HK-2 (cell line): Measurements from ENCODE around the gene PRSS53.

ENCODE experiments used
- DNase-seq: peaks from one replicate; pipeline ENCODE4 v3.0.0-alpha.2; 2018; ENCODE audit not compliant: unreplicated experiment

The PRSS53 gene

GRCh38 chr16:31078597-31079341 lies 10.0 kb downstream of the PRSS53 start:
- DNase-seq, result no peak

DNA sequence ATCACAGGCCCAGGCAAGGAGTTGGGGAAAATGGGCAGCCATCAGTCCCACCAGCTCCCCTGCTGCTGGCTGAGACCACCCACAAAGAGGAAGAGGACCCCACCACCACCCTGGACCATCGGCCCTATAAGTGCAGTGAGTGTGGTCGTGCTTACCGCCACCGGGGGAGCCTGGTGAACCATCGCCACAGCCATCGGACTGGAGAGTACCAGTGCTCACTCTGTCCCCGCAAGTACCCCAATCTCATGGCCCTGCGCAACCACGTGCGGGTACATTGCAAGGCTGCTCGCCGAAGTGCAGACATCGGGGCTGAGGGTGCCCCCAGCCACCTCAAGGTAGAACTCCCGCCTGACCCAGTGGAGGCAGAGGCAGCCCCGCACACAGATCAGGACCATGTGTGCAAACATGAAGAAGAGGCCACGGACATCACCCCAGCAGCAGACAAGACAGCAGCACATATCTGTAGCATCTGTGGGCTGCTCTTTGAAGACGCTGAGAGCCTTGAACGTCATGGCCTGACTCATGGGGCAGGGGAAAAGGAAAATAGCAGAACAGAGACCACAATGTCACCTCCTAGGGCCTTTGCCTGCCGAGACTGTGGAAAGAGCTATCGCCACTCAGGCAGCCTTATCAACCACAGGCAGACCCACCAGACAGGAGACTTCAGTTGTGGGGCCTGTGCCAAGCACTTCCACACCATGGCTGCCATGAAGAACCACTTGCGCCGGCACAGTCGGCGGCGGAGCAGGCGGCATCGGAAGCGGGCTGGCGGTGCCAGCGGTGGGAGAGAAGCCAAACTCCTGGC lies 10.9 kb downstream of the PRSS53 start:
- DNase-seq, result no peak

- no peak for DNase-seq
Measured at GRCh38 chr16:31077024-31077423, 11.7 kb downstream of the PRSS53 start.

- no peak for DNase-seq
Measured at GRCh38 chr16:31076319-31076718, 12.4 kb downstream of the PRSS53 start.

DNA sequence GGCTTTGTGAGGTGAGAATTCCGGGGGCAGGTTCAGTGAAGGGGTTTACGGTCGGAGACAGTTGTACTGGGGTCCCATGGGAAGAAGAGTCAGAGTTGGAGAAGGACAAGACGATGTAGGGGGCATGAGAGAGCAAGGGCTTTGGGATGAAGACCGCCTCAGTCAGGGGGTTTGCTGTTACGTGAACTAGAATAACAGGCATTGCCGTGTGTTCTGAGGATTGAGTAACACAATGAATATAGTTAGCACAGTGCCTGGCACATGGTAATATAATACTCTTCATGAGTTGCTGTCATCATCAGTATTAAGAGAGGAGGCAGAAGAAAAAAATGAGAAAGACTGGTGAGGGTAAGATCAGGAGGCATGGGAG lies 13.9 kb downstream of the PRSS53 start:
- DNase-seq, result no peak

DNA sequence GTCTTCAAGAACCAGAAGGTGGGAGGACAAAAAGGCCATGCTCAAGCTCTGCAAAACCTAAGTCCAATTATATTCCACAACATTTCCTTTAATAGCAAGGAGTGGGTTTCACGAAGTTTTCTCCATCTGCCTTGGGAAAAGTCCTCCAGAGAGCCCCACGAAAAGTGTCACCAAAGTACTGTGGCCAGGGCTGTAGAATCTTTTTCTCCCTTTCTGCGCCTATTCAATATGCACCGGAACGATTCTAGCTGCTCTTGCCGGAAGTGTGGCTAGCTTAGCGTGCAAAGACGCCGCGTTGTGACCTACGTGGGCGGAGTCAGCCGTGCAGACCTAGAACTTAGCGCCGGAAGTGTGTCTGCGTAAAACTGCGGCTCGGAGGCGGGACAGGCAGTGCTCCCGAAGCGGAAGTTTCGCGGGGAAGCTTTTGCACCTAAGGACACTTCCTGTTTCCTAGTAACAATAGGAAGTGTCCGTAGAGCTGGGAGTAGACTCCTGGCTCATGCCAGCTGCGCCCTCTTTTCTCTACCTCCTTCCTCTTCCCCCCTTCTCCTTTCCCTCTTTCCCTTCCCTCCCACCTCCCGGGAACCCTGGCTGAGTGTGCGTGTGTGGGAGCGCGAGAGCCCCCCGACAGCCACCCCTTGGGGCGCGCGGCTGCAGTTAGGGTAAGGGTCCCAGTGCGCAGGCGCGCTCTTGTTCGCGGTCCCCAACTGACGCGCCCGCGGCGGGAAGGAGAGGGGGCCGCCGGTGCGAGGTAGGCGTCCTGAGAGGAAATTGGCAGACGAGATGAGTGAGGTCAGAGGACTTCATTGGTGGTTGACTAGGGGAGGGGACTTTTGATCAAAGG lies 14.6 kb downstream of the PRSS53 start, which contains the start of the genes ZNF646 and ZNF668:
ZNF646 (plus strand) TSS at position 453 of the 844 bp plus-strand sequence. CDS start 1,903 bp downstream, outside the sequence.
ZNF668 (minus strand) TSS at position 271 of the 844 bp plus-strand sequence. CDS start 9,781 bp downstream, outside the sequence.
- DNase-seq, result peak; percentile 99

GRCh38 chr16:31073142-31073969 lies 15.4 kb downstream of the PRSS53 start:
- peak; percentile 92 for DNase-seq

GRCh38 chr16:31072540-31073141 lies 16.1 kb downstream of the PRSS53 start:
- peak; percentile 57 for DNase-seq

DNA sequence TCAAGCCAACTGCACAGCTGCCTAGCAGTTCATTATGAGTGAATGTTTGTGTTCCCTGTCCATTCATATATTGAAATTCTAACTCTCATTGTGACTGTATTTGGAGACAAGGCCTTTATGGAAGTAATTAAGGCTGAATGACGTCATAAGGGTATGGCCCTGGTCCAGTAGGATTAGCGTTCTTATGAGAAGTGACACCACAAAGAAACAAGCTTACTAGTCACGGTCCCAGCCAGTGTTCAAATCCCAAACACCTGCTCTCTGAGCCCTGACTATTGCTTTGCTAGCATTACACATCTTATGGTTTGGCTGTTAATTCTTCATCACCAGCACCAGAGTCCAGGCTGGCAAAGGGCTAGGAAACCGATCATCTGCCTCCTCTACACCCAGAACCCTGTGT lies 16.9 kb downstream of the PRSS53 start:
- DNase-seq, result no peak

- DNase-seq, result no peak
Measured at GRCh38 chr16:31067342-31067741, 21.4 kb downstream of the PRSS53 start.

- no peak for DNase-seq
Measured at GRCh38 chr16:31064882-31065461, 23.8 kb downstream of the PRSS53 start.

GRCh38 chr16:31063843-31064611 lies 24.7 kb downstream of the PRSS53 start:
- DNase-seq, result no peak

- DNase-seq, result no peak
Measured at GRCh38 chr16:31063495-31063842, 25.3 kb downstream of the PRSS53 start.

DNA sequence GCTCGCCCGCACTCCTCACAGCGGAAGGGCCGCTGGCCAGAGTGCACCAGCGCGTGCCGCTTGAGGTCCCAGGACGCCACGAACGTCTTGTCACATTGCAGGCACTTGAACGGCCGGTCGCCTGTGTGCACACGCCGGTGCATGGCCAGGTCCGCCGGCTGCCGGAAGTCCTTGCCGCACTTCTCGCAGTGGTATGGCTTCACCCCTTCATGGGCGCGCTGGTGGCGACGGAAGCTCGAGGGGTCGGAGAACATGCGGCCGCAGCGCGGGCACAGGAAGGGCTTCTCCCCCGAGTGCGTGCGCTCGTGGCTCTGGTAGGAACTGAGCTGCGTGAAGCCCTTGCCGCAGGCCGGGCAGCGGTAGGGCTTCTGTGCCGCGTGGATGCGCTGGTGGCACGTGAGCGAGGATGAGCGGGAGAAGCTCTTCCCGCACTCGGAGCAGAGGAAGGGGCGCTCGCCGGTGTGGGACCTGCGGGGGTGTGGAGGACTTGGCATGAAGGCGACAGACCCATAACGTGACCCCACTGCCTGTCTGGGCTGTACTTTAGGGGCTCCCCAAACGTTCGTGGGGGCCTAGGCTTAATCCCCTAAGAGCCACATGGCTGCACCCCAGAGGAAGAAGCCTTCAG lies 26.8 kb downstream of the PRSS53 start:
- no peak for DNase-seq

GRCh38 chr16:31061126-31061812 lies 27.5 kb downstream of the PRSS53 start:
- no peak for DNase-seq

DNA sequence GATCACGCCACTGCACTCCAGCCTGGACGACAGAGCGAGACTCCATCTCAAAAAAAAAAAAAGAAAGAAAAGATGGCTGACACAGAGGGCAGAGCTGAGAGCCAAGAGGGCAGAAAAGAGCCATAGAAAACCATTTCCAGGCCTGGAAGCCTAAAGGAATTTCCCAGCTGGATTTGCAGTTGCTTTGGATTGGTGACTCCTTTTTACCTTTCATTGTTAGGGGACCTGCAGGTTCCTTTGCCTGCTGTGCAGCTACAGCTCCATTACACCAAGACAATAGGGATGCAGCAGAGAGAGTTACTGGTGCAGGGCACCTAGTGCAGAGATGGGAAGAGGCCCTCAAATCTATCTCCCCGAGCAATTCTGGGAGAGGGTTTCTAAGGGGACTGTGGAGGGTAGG lies 33.1 kb downstream of the PRSS53 start:
- DNase-seq, result no peak

GRCh38 chr16:31052114-31052513 lies 36.6 kb downstream of the PRSS53 start:
- peak; percentile 87 for DNase-seq

GRCh38 chr16:31050280-31051030 lies 38.3 kb downstream of the PRSS53 start:
- DNase-seq, result no peak
